ENCODE measurements around the gene TRMT61B. TPM values are rescaled to one million over a fixed set of nuclear protein-coding genes. Genes with fewer than 3 reads are reported as not detected.
A peak's percentile ranks its signal among the peaks of the same experiment; 100 is the strongest.

TRMT61B gene
- 20.3 and 23.0 TPM in 2 replicates for total RNA-seq
- total RNA-seq (2013) = 15.9 TPM
- 15.0 and 15.5 TPM in 2 replicates for polyA plus RNA-seq
- polyA minus RNA-seq = 10.7 and 14.6 TPM in 2 replicates

DNA sequence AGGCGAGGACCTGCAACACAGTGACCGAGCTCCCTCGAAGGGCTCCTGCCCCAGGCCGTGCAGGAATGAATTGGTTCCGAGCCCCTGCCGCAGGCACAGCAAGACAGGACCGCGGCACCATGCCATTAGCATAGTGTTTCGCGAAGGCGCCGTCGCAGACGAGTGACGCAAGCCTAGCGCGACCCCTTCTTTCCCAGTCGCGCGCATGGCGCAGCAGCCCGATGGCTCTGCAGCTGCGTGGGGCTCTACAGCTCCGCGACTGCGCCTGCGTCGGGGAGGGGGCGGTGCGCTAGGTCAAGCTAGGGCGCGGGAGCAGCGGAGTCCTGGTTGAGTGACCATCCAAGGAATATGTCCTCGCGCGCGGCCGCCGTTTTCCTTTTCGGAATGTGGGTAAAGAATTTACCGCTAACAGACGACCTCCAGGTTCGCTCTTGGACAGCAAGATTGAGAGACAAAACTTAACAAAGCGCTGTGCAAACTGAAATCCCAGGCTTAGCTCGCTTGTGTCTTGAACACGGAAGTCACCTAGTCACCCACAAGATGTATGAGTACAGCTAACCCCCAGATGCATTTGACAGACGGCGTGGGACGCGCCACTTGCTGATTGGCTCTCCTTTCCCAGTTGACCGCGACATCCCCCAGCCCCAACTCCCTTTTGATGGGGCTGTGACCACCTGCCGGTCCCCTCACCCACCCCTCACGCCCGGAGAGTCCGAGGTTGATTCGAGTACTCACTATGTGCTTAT is at the start of gene TRMT61B:
TSS of gene TRMT61B (minus strand) at position 164 of the 746 bp plus-strand sequence. CDS start at position 132, 32 bp downstream.
- H3K27me3 Mint-ChIP-seq = peaks cover 2% of the 10 kb centered on the region
- intact Hi-C loops (cut with micrococcal nuclease) = loop anchor here (1.0 to 10.0 kb wide), 5 partner anchors 24 to 1786 kb away; partner anchors contain the start of genes KHK, PPP1CB, SPDYA and WDR43
- under 1% methylated on average over 52 of the region's 57 CpGs for WGBS (ENCODE audit: insufficient coverage)

More for the DNA sequence above, at the start of gene TRMT61B:
- Histone ChIP-seq H2AFZ (ENCODE audit: insufficient read depth, low read depth, low read length, poor library complexity, severe bottlenecking) (peak within 1 kb of the TSS; percentile 91), H3K36me3 (replicated peaks in 1 of 2; ENCODE audit: control extremely low read depth in 1 of 2, control insufficient read depth in 1 of 2, extremely low read depth in 1 of 2, insufficient read depth in 2 of 2, low read length in 1 of 2) (peaks cover 0 to 3% of the 10 kb centered on the region in 2 experiments), H3K27me3 (replicated peaks in 1 of 4; ENCODE audit: control extremely low read depth in 1 of 4, control insufficient read depth in 3 of 4, insufficient read depth in 4 of 4, low read length in 3 of 4) (peaks cover 0 to 6% (median 0%) of the 10 kb centered on the region in 4 experiments), H4K20me1 (ENCODE audit: control insufficient read depth, insufficient read depth, low read length, poor library complexity, severe bottlenecking) (peaks cover 6% of the 10 kb centered on the region), H3K79me2 (ENCODE audit: control insufficient read depth, insufficient read depth, low read length) (peaks cover 42% of the 10 kb centered on the region), H3K9ac (ENCODE audit: low read length) (peak within 1 kb of the TSS; percentile 97), H3K27ac (ENCODE audit: low read length in 2 of 2) (peak within 1 kb of the TSS; percentile 85 to 94), H3K9me3 (ENCODE audit: control extremely low read depth in 1 of 3, control insufficient read depth in 2 of 3, insufficient read depth in 1 of 3, low read length in 2 of 3) (no peaks in the 10 kb centered on the region), H3K4me3 (ENCODE audit: control extremely low read depth in 1 of 5, extremely low read depth in 1 of 5, insufficient read depth in 1 of 5, low read depth in 2 of 5, low read length in 4 of 5) (peak within 1 kb of the TSS; percentile 71 to 92 (median 90)), H3K4me1 (ENCODE audit: control insufficient read depth in 2 of 2, insufficient read depth in 2 of 2, low read length in 2 of 2) (peaks cover 20 to 23% of the 10 kb centered on the region in 2 donors), H3K4me2 (replicated peaks; ENCODE audit: low read depth, low read length, poor library complexity, severe bottlenecking) (peak within 1 kb of the TSS; percentile 75)
- Mint-ChIP-seq H3K27ac (peak within 1 kb of the TSS; percentile 100), H3K9me3 (ENCODE audit: insufficient read depth) (no peaks in the 10 kb centered on the region), H3K4me3 (peak within 1 kb of the TSS; percentile 99), H3K4me1 (peaks cover 29% of the 10 kb centered on the region)
- TF ChIP-seq EZH2 (IDR thresholded peaks at IDR 0.05; ENCODE audit: borderline replicate concordance, insufficient read depth, low read depth, low read length, poor library complexity, severe bottlenecking) = no peak
- TF ChIP-seq, protein P1, sequence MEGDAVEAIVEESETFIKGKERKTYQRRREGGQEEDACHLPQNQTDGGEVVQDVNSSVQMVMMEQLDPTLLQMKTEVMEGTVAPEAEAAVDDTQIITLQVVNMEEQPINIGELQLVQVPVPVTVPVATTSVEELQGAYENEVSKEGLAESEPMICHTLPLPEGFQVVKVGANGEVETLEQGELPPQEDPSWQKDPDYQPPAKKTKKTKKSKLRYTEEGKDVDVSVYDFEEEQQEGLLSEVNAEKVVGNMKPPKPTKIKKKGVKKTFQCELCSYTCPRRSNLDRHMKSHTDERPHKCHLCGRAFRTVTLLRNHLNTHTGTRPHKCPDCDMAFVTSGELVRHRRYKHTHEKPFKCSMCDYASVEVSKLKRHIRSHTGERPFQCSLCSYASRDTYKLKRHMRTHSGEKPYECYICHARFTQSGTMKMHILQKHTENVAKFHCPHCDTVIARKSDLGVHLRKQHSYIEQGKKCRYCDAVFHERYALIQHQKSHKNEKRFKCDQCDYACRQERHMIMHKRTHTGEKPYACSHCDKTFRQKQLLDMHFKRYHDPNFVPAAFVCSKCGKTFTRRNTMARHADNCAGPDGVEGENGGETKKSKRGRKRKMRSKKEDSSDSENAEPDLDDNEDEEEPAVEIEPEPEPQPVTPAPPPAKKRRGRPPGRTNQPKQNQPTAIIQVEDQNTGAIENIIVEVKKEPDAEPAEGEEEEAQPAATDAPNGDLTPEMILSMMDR (IDR thresholded peaks at IDR 0.05) = no peak
- DNase-seq (peak; percentile 98), ATAC-seq (ENCODE audit: low read depth) (peak; percentile 96)
- POLR2A ChIA-PET = interaction anchor here (0.8 to 2.5 kb wide), 6 partner anchors 24 to 1278 kb away, joined by 3 to 35 read pairs (median 4); partner anchors contain the start of genes BABAM2, PPP1CB, RBKS and WDR43
- CTCF ChIA-PET = interaction anchor here (1.0 to 2.6 kb wide), 5 partner anchors 21 to 303 kb away, joined by 3 to 10 read pairs (median 3); partner anchors contain the start of gene WDR43
